Renal cortical epithelial cell (primary cell): ENCODE measurements around the gene SBK3. TPM values are rescaled to one million over a fixed set of nuclear protein-coding genes. Genes with fewer than 3 reads are reported as not detected.

ENCODE experiments used
- total RNA-seq: library from RNA; depleted of rRNA; stranded (reverse); fragments of >200 nt; gene quantifications from 2 replicates; pipeline ENCODE4 v1.2.3, GENCODE V29; 2014

The SBK3 gene
- total RNA-seq, 1 donor from 2014 or later: not detected

Other genes starting within 250 kb of the SBK3 start
- gene TMEM150B, start 220.2 kb downstream of the SBK3 start, total RNA-seq: not detected in 2 replicates
- gene KMT5C, start 205.7 kb downstream of the SBK3 start, total RNA-seq: 4.9 and 10.4 TPM in 2 replicates
- 0.25 TPM in 1 of 2 replicates, not detected in the other for gene COX6B2, start 190.8 kb downstream of the SBK3 start, total RNA-seq
- not detected in 2 replicates for gene GARIN5B, start 182.3 kb downstream of the SBK3 start, total RNA-seq
- 3.7 and 38.4 TPM in 2 replicates for gene IL11, start 175.1 kb downstream of the SBK3 start, total RNA-seq
- gene TMEM190, start 168.7 kb downstream of the SBK3 start, total RNA-seq: not detected in 2 replicates
- gene TMEM238, start 161.3 kb downstream of the SBK3 start, total RNA-seq: 3.4 and 13.7 TPM in 2 replicates
- 177 and 303 TPM in 2 replicates for gene RPL28, start 159.6 kb downstream of the SBK3 start, total RNA-seq
- 13.6 and 45.3 TPM in 2 replicates for gene UBE2S, start 137.8 kb downstream of the SBK3 start, total RNA-seq
- not detected in 2 replicates for gene SHISA7, start 102.2 kb downstream of the SBK3 start, total RNA-seq
- gene ISOC2, start 83.9 kb downstream of the SBK3 start, total RNA-seq: 64.3 and 69.8 TPM in 2 replicates
- gene C19orf85, start 80.8 kb downstream of the SBK3 start, total RNA-seq: not detected in 2 replicates
- gene ZNF628, start 68.9 kb downstream of the SBK3 start, total RNA-seq: 3.5 and 6.0 TPM in 2 replicates
- gene NAT14, start 60.4 kb downstream of the SBK3 start, total RNA-seq: 21.2 and 39.4 TPM in 2 replicates
- 5.0 and 69.4 TPM in 2 replicates for gene SSC5D, start 57.1 kb downstream of the SBK3 start, total RNA-seq
- gene SBK2, start 8.4 kb downstream of the SBK3 start, total RNA-seq: 2.1 TPM in 1 of 2 replicates, not detected in the other
- 3.1 and 12.4 TPM in 2 replicates for gene ZNF579, start 35.3 kb upstream of the SBK3 start, total RNA-seq
- 4.2 and 7.4 TPM in 2 replicates for gene FIZ1, start 54.0 kb upstream of the SBK3 start, total RNA-seq
- 8.3 and 9.3 TPM in 2 replicates for gene ZNF524, start 54.7 kb upstream of the SBK3 start, total RNA-seq
- gene ZNF865, start 60.1 kb upstream of the SBK3 start, total RNA-seq: 1.0 and 5.8 TPM in 2 replicates
- 3.5 and 7.0 TPM in 2 replicates for gene ZNF784, start 79.0 kb upstream of the SBK3 start, total RNA-seq
- gene ZNF580, start 95.5 kb upstream of the SBK3 start, total RNA-seq: 0.52 and 5.8 TPM in 2 replicates
- gene ZNF581, start 98.1 kb upstream of the SBK3 start, total RNA-seq: 17.3 and 22.1 TPM in 2 replicates
- 3.0 and 13.4 TPM in 2 replicates for gene CCDC106, start 102.7 kb upstream of the SBK3 start, total RNA-seq
- gene U2AF2, start 109.5 kb upstream of the SBK3 start, total RNA-seq: 69.6 and 140 TPM in 2 replicates
- gene EPN1, start 129.7 kb upstream of the SBK3 start, total RNA-seq: 42.4 and 248 TPM in 2 replicates
- not detected in 2 replicates for gene NLRP9, start 192.9 kb upstream of the SBK3 start, total RNA-seq
- gene RFPL4A, start 213.6 kb upstream of the SBK3 start, total RNA-seq: not detected in 2 replicates
- 0.87 TPM in 1 of 2 replicates, not detected in the other for gene RFPL4AL1, start 223.6 kb upstream of the SBK3 start, total RNA-seq